ENCODE data around the gene DNAJC3. TPM values are rescaled to one million over a fixed set of nuclear protein-coding genes. Genes with fewer than 3 reads are reported as not detected.

DNAJC3 gene
- total and polyA plus RNA-seq, 4 donors = 32.0 to 121 (median 37.1) TPM

DNA sequence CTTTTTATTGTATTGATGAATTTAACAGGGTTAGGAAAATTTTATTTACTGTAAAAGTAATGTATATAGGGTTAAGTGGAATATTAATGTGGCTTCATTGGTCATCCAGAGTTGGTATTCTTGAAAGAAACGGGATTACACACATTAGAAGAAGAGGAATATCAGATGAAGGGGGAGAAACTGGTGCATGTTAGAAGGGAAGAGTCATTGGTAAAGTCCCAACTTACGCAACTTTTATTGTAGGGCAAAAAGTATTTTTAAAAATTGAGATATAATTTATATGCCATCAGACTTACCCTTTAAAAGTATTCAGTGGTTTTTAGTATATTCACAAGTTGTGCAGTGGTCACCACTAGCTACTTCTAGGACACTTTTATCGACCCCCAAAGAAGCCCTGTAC is 47.3 kb downstream of the DNAJC3 start:
- no peak for DNase-seq (ENCODE audit: low spot score)
- WGBS = 99% methylated on average over 3 of the region's 3 CpGs
- H3K27me3 ChIP-seq (ENCODE audit: control insufficient read depth in 4 of 4, insufficient read depth in 4 of 4, low read length in 3 of 4) = no peaks in the 10 kb centered on the region
- no peak overlapping the region for H3K4me3 ChIP-seq (ENCODE audit: low read depth in 1 of 3, low read length in 3 of 3)
- no peak for TF ChIP-seq YY1 (IDR thresholded peaks at IDR 0.05)
- TF ChIP-seq, protein P1, sequence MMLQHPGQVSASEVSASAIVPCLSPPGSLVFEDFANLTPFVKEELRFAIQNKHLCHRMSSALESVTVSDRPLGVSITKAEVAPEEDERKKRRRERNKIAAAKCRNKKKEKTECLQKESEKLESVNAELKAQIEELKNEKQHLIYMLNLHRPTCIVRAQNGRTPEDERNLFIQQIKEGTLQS (IDR thresholded peaks at IDR 0.05) = no peak
- TF ChIP-seq CTCF (IDR thresholded peaks at IDR 0.05; ENCODE audit: low read depth, low read length, missing input control) = no peak
- TF ChIP-seq HNF4A (conservative IDR thresholded peaks at IDR 0.05) = no peak
- TF ChIP-seq NR2F2 (IDR thresholded peaks at IDR 0.05) = no peak
- TF ChIP-seq FOXA2 (IDR thresholded peaks at IDR 0.05) = no peak
- no peak for TF ChIP-seq REST (IDR thresholded peaks at IDR 0.05)
- TF ChIP-seq, protein P2, sequence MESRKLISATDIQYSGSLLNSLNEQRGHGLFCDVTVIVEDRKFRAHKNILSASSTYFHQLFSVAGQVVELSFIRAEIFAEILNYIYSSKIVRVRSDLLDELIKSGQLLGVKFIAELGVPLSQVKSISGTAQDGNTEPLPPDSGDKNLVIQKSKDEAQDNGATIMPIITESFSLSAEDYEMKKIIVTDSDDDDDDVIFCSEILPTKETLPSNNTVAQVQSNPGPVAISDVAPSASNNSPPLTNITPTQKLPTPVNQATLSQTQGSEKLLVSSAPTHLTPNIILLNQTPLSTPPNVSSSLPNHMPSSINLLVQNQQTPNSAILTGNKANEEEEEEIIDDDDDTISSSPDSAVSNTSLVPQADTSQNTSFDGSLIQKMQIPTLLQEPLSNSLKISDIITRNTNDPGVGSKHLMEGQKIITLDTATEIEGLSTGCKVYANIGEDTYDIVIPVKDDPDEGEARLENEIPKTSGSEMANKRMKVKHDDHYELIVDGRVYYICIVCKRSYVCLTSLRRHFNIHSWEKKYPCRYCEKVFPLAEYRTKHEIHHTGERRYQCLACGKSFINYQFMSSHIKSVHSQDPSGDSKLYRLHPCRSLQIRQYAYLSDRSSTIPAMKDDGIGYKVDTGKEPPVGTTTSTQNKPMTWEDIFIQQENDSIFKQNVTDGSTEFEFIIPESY (IDR thresholded peaks at IDR 0.05) = no peak
- TF ChIP-seq RXRA (IDR thresholded peaks at IDR 0.05) = no peak
- TF ChIP-seq, protein P3, sequence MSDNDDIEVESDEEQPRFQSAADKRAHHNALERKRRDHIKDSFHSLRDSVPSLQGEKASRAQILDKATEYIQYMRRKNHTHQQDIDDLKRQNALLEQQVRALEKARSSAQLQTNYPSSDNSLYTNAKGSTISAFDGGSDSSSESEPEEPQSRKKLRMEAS (IDR thresholded peaks at IDR 0.05) = no peak
- TF ChIP-seq HNF4G (IDR thresholded peaks at IDR 0.05) = no peak
- TF ChIP-seq SP1 (IDR thresholded peaks at IDR 0.05) = no peak
- no peak for TF ChIP-seq JUND (IDR thresholded peaks at IDR 0.05)
- no peaks in the 10 kb centered on the region for H3K9me3 ChIP-seq (ENCODE audit: control insufficient read depth in 4 of 4, low read length in 3 of 4)
- no peaks in the 10 kb centered on the region for H3K4me1 ChIP-seq (ENCODE audit: control insufficient read depth in 4 of 4, insufficient read depth in 4 of 4, low read length in 3 of 4)
- peaks cover 2 to 6% (median 5%) of the 10 kb centered on the region in 4 donors for H3K36me3 ChIP-seq (ENCODE audit: control insufficient read depth in 4 of 4, insufficient read depth in 3 of 4, low read depth in 1 of 4, low read length in 3 of 4)
- H3K9ac ChIP-seq (ENCODE audit: low read depth in 1 of 2, low read length in 2 of 2) = no peak overlapping the region
- H3K27ac ChIP-seq (ENCODE audit: low read depth in 1 of 2, low read length in 2 of 2) = no peak overlapping the region

GRCh38 chr13:95726876-95727275 is 49.9 kb downstream of the DNAJC3 start:
- Histone ChIP-seq H3K9ac (ENCODE audit: low read depth in 1 of 2, low read length in 2 of 2) (no peak overlapping the region), H3K4me1 (ENCODE audit: control insufficient read depth in 4 of 4, insufficient read depth in 4 of 4, low read length in 3 of 4) (no peaks in the 10 kb centered on the region), H3K9me3 (ENCODE audit: control insufficient read depth in 4 of 4, low read length in 3 of 4) (no peaks in the 10 kb centered on the region), H3K36me3 (ENCODE audit: control insufficient read depth in 4 of 4, insufficient read depth in 3 of 4, low read depth in 1 of 4, low read length in 3 of 4) (peaks cover 2 to 6% (median 5%) of the 10 kb centered on the region in 4 donors), H3K27ac (ENCODE audit: low read depth in 1 of 2, low read length in 2 of 2) (no peak overlapping the region), H3K27me3 (ENCODE audit: control insufficient read depth in 4 of 4, insufficient read depth in 4 of 4, low read length in 3 of 4) (no peaks in the 10 kb centered on the region), H3K4me3 (ENCODE audit: low read depth in 1 of 3, low read length in 3 of 3) (no peak overlapping the region)
- 93% methylated on average over 3 of the region's 3 CpGs for WGBS
- DNase-seq (ENCODE audit: low spot score) = no peak
- no peak for TF ChIP-seq EGR1 (IDR thresholded peaks at IDR 0.05; ENCODE audit: low read depth in 2 of 2)
- TF ChIP-seq, protein P2 (IDR thresholded peaks at IDR 0.05) = no peak
- no peak for TF ChIP-seq TAF1 (conservative IDR thresholded peaks at IDR 0.05)
- no peak for TF ChIP-seq YY1 (IDR thresholded peaks at IDR 0.05)
- TF ChIP-seq RXRA (IDR thresholded peaks at IDR 0.05) = no peak
- no peak for TF ChIP-seq GABPA (IDR thresholded peaks at IDR 0.05 in 1 of 2, conservative IDR thresholded peaks at IDR 0.05 in 1 of 2)
- TF ChIP-seq SP1 (IDR thresholded peaks at IDR 0.05) = no peak
- TF ChIP-seq FOXA2 (IDR thresholded peaks at IDR 0.05) = no peak
- TF ChIP-seq, protein P3 (IDR thresholded peaks at IDR 0.05) = no peak
- no peak for TF ChIP-seq HNF4G (IDR thresholded peaks at IDR 0.05)
- no peak for TF ChIP-seq RAD21 (IDR thresholded peaks at IDR 0.05)
- no peak for TF ChIP-seq CTCF (IDR thresholded peaks at IDR 0.05; ENCODE audit: low read depth, low read length, missing input control)
- no peak for TF ChIP-seq NR2F2 (IDR thresholded peaks at IDR 0.05)
- TF ChIP-seq JUND (IDR thresholded peaks at IDR 0.05) = no peak
- TF ChIP-seq HNF4A (conservative IDR thresholded peaks at IDR 0.05) = no peak

Data from liver (tissue), 9 donors.